DOHH2 (cell line): ENCODE measurements around the gene ZNF467.

ENCODE experiments used
- H3F3A ChIP-seq: fragments of 200-600 bp; sonication (generic), shearing (Covaris generic); 2 replicates; pipeline ENCODE4 v1.6.0; 2016; ENCODE audit warnings: antibody characterized with exemption, mild to moderate bottlenecking; ENCODE audit not compliant: control insufficient read depth, insufficient read depth
- H3K27ac ChIP-seq: fragments of 200-600 bp; sonication (generic); 2 replicates; pipeline ENCODE4 v1.5.1; 2014; ENCODE audit warnings: low read depth, mild to moderate bottlenecking, low read length, moderate library complexity
- H3K27me3 ChIP-seq: fragments of 200-600 bp; sonication (generic); 2 replicates; pipeline ENCODE4 v1.6.1; 2014; ENCODE audit warnings: mild to moderate bottlenecking, low read length, mixed read lengths; ENCODE audit not compliant: control insufficient read depth
- H3K36me3 ChIP-seq: fragments of 200-600 bp; sonication (generic); 2 replicates; pipeline ENCODE4 v1.6.1; 2014; ENCODE audit warnings: mild to moderate bottlenecking, low read length, moderate library complexity, mixed read lengths; ENCODE audit not compliant: control insufficient read depth
- H3K4me1 ChIP-seq: fragments of 200-600 bp; sonication (generic); 2 replicates; pipeline ENCODE4 v1.6.1; 2014; ENCODE audit warnings: mild to moderate bottlenecking, low read length, mixed read lengths; ENCODE audit not compliant: control insufficient read depth
- H3K4me2 ChIP-seq: fragments of 200-600 bp; sonication (generic); 2 replicates; pipeline ENCODE4 v1.6.0; 2014; ENCODE audit warnings: mild to moderate bottlenecking, low read length, moderate library complexity
- H3K4me3 ChIP-seq: fragments of 200-600 bp; sonication (generic); 2 replicates; pipeline ENCODE4 v1.5.1; 2014; ENCODE audit warnings: mild to moderate bottlenecking, low read length, mixed read lengths
- H3K79me2 ChIP-seq: fragments of 200-600 bp; sonication (generic); 2 replicates; pipeline ENCODE4 v1.6.1; 2014; ENCODE audit warnings: mild to moderate bottlenecking, low read length, mixed read lengths; ENCODE audit not compliant: control insufficient read depth
- H3K9me2 ChIP-seq: fragments of 200-600 bp; sonication (generic); replicated peaks from 2 replicates; pipeline ENCODE4 v1.6.1; 2014; ENCODE audit warnings: mild to moderate bottlenecking, low read length, mixed read lengths; ENCODE audit not compliant: control insufficient read depth
- H3K9me3 ChIP-seq: fragments of 200-600 bp; sonication (generic); 2 replicates; pipeline ENCODE4 v1.6.1; 2014; ENCODE audit warnings: antibody characterized with exemption, low read length, mixed read lengths; ENCODE audit not compliant: control insufficient read depth, insufficient read depth
- H4K20me1 ChIP-seq: fragments of 200-600 bp; sonication (generic); 2 replicates; pipeline ENCODE4 v1.6.0; 2014; ENCODE audit warnings: low read depth, mild to moderate bottlenecking, antibody characterized with exemption, low read length, moderate library complexity; ENCODE audit not compliant: control insufficient read depth, insufficient read depth
- CTCF ChIP-seq: fragments of 200-600 bp; sonication (generic); IDR thresholded peaks from one replicate; pipeline ENCODE4 v1.5.1; 2014; ENCODE audit warnings: antibody characterized with exemption, mild to moderate bottlenecking, low read depth, low read length; ENCODE audit not compliant: poor library complexity, severe bottlenecking
- EZH2phosphoT487 ChIP-seq: fragments of 200-600 bp; sonication (generic); IDR thresholded peaks from 2 replicates; pipeline ENCODE4 v1.6.1; 2017; ENCODE audit warnings: borderline replicate concordance, mild to moderate bottlenecking, antibody characterized with exemption, low read length, moderate library complexity, mixed read lengths

The ZNF467 gene

GRCh38 chr7:149760538-149760937 lies 12.8 kb downstream of the ZNF467 start:
- Histone ChIP-seq H3K79me2 (no peaks in the 10 kb centered on the region), H3K4me1 (no peaks in the 10 kb centered on the region), H3K4me2 (no peak overlapping the region), H3K9me2 (no peaks in the 10 kb centered on the region), H3K9me3 (no peaks in the 10 kb centered on the region), H3F3A (no peaks in the 10 kb centered on the region), H3K36me3 (no peaks in the 10 kb centered on the region), H3K27me3 (no peaks in the 10 kb centered on the region), H3K27ac (no peak overlapping the region), H3K4me3 (no peak overlapping the region), H4K20me1 (no peaks in the 10 kb centered on the region)
- no peak for TF ChIP-seq CTCF
- no peak for TF ChIP-seq EZH2phosphoT487

GRCh38 chr7:149759093-149759860 lies 14.1 kb downstream of the ZNF467 start:
- Histone ChIP-seq H3K4me1 (no peaks in the 10 kb centered on the region), H3K4me3 (no peak overlapping the region), H3K9me3 (no peaks in the 10 kb centered on the region), H3K9me2 (no peaks in the 10 kb centered on the region), H3K27me3 (no peaks in the 10 kb centered on the region; the same call in 1 of the 2 replicates), H3K27ac (no peak overlapping the region), H4K20me1 (no peaks in the 10 kb centered on the region), H3K79me2 (no peaks in the 10 kb centered on the region), H3F3A (no peaks in the 10 kb centered on the region), H3K4me2 (no peak overlapping the region), H3K36me3 (no peaks in the 10 kb centered on the region)
- no peak for TF ChIP-seq CTCF
- TF ChIP-seq EZH2phosphoT487, result no peak

GRCh38 chr7:149753375-149754233 lies 19.8 kb downstream of the ZNF467 start:
- Histone ChIP-seq H3K36me3 (no peaks in the 10 kb centered on the region), H4K20me1 (no peaks in the 10 kb centered on the region), H3F3A (no peaks in the 10 kb centered on the region), H3K9me2 (no peaks in the 10 kb centered on the region), H3K4me3 (no peak overlapping the region), H3K27ac (no peak overlapping the region), H3K4me2 (no peak overlapping the region), H3K4me1 (no peaks in the 10 kb centered on the region), H3K9me3 (no peaks in the 10 kb centered on the region), H3K27me3 (no peaks in the 10 kb centered on the region; the same call in 1 of the 2 replicates), H3K79me2 (no peaks in the 10 kb centered on the region)
- TF ChIP-seq CTCF, result peak; percentile 77
- no peak for TF ChIP-seq EZH2phosphoT487
